NOMO-1 (cell line): ENCODE measurements around the gene IGFALS.
A peak's percentile ranks its signal among the peaks of the same experiment; 100 is the strongest.

Experiments used
- DNase-seq, 2 experiments: peaks; one replicate each; lab custom pipeline; 2025; ENCODE audit not compliant: unreplicated experiment in 2 of 2; lab: John Stamatoyannopoulos, UW

IGFALS gene

GRCh38 chr16:1790611-1791255 is 2.8 kb downstream of the IGFALS start:
- DNase-seq, result no peak

GRCh38 chr16:1790261-1790610 is 3.3 kb downstream of the IGFALS start:
- no peak for DNase-seq

GRCh38 chr16:1789643-1790045 is 3.9 kb downstream of the IGFALS start:
- no peak for DNase-seq

- DNase-seq, result no peak
Measured at GRCh38 chr16:1788708-1789100, 4.8 kb downstream of the IGFALS start.

GRCh38 chr16:1788095-1788707 is 5.3 kb downstream of the IGFALS start:
- DNase-seq, result no peak

GRCh38 chr16:1787322-1788094 is 6.0 kb downstream of the IGFALS start:
- DNase-seq, result no peak

- no peak for DNase-seq
Measured at GRCh38 chr16:1787056-1787321, 6.5 kb downstream of the IGFALS start.

- no peak for DNase-seq
Measured at GRCh38 chr16:1786242-1787055, 7.1 kb downstream of the IGFALS start.

- DNase-seq, result no peak
Measured at GRCh38 chr16:1785846-1786170, 7.7 kb downstream of the IGFALS start.

- DNase-seq, result no peak
Measured at GRCh38 chr16:1784977-1785845, 8.3 kb downstream of the IGFALS start.

- peak; percentile 100 for DNase-seq
Measured at GRCh38 chr16:1782408-1783264, 10.9 kb downstream of the IGFALS start, which contains the start of the genes NUBP2 and SPSB3. Gene NUBP2, plus strand, starts transcription at chr16:1782960. Its CDS starts 61 bp downstream, at chr16:1783021. Gene SPSB3, minus strand, starts transcription at chr16:1782571. Its CDS starts 1,088 bp downstream, at chr16:1781483.

GRCh38 chr16:1781758-1782407 is 11.6 kb downstream of the IGFALS start:
- DNase-seq, result peak; percentile 37 to 41

- no peak for DNase-seq
Measured at GRCh38 chr16:1781254-1781653, 12.3 kb downstream of the IGFALS start.

- DNase-seq, result no peak
Measured at GRCh38 chr16:1780677-1781072, 12.8 kb downstream of the IGFALS start.

GRCh38 chr16:1779741-1780676 is 13.5 kb downstream of the IGFALS start:
- DNase-seq, result no peak

GRCh38 chr16:1779234-1779701 is 14.2 kb downstream of the IGFALS start:
- DNase-seq, result no peak

GRCh38 chr16:1778200-1779179 is 15.0 kb downstream of the IGFALS start:
- no peak for DNase-seq
